IPS-18a (cell line): ENCODE measurements around the gene LY6G6D.

Experiments used
- H3K27ac ChIP-seq: one replicate; pipeline ENCODE4 v1.5.1; 2013; ENCODE audit warnings: low read length
- H3K27me3 ChIP-seq: one replicate; pipeline ENCODE4 v1.6.1; 2013; ENCODE audit warnings: mild to moderate bottlenecking, low read length; ENCODE audit not compliant: control insufficient read depth, insufficient read depth
- H3K36me3 ChIP-seq: one replicate; pipeline ENCODE4 v1.6.1; 2013; ENCODE audit warnings: low read depth, low read length; ENCODE audit not compliant: control insufficient read depth
- H3K4me1 ChIP-seq: one replicate; pipeline ENCODE4 v1.6.1; 2013; ENCODE audit warnings: low read depth, low read length; ENCODE audit not compliant: control insufficient read depth
- H3K4me3 ChIP-seq: one replicate; pipeline ENCODE4 v1.5.1; 2013; ENCODE audit warnings: low read length
- H3K9ac ChIP-seq: one replicate; pipeline ENCODE4 v1.6.1; 2013; ENCODE audit warnings: mild to moderate bottlenecking, low read length, moderate library complexity
- H3K9me3 ChIP-seq: one replicate; pipeline ENCODE4 v1.6.1; 2013; ENCODE audit warnings: low read depth, low read length; ENCODE audit not compliant: control insufficient read depth

The LY6G6D gene

DNA sequence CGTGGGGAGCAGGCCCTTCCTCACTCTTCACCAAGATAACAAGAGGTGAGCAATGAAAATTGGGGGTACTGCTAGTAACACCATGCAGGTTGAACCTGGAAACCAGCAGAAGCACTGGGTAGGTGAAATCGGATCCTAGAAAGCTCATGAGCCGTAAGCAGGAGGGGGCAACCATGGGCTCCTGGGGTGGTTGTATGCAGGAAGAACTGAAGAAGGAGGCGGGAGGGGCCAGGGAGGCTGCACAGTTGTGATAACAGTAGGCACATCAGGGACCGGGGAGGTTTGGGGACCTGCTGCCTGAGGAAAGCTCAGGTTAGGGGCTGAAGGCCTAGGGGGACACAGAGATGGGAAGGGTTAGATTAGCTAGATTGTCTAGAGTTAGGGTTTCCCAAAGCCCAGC lies 28.7 kb upstream of the LY6G6D start:
- H3K27me3 ChIP-seq = peaks cover 15% of the 10 kb centered on the region
- H3K9ac ChIP-seq = no peak overlapping the region
- H3K4me1 ChIP-seq = peaks cover 5% of the 10 kb centered on the region

DNA sequence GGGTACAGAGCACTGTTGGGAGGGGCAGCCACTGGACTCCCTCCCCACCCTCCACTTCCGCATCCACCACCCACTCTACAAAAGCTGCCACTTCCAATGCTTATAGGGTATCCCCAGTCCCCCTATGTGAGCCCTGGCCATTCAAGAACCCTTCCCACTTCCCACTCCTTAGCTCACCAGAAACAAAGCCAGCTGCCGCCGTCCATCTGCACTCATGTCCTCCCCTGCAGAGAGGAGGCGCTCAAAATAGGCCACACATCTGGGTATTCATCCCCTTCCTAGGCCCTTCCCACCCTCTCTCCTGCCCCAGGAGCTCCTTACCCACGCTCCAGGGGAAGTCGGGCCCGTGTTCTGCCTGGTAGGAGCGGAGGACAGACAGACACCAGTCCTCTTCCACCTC lies 27.8 kb upstream of the LY6G6D start:
- Histone ChIP-seq H3K9me3 (no peaks in the 10 kb centered on the region), H3K4me3 (no peak overlapping the region), H3K4me1 (peaks cover 5% of the 10 kb centered on the region), H3K36me3 (peaks cover 2% of the 10 kb centered on the region), H3K27ac (no peak overlapping the region), H3K27me3 (peaks cover 6% of the 10 kb centered on the region), H3K9ac (no peak overlapping the region)

More for the DNA sequence above, 28.7 kb upstream of the LY6G6D start:
- H3K36me3 ChIP-seq = peaks cover 2% of the 10 kb centered on the region
- no peaks in the 10 kb centered on the region for H3K9me3 ChIP-seq
- H3K27ac ChIP-seq = no peak overlapping the region
- no peak overlapping the region for H3K4me3 ChIP-seq

DNA sequence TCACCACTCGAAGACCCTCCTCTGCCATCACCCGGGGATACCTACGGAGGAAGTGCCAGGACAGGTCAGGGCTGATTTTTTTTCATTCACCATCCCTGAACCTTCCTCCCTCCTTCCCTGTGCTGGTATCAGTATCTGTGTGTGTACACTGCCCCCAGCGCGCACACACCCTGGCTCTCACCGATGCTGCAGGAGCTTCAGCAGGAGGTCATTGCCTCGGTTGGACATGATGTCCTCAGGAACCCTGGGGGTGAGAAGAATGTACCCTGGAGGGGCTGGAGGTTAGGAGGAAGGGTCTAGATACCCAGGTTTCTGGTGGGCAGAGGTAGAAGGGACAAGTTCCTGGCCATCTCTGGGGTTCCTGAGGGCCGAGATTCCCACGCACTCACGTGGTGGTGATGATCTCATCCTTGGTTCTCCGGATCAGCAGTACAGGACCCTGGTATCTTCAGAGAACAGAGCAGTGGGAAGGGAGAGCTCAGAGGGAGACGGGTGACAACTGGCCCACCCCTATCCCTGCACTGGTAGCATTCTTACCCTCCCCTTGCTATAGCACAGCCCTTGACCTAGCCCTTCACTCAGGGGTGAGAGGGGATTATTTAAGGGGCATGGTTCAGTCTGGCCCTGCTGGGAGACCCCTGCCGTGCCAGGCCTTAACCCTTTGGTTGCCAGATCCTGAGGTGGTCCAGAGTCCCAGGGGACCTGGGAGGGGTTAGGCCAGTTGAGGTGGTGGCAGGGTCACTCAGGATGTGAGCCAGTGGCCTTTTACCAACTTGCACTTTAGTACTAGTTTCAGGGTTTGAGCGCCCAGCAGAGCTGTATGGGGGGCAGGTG lies 27.1 kb upstream of the LY6G6D start:
- H3K36me3 ChIP-seq = peaks cover 3% of the 10 kb centered on the region

DNA sequence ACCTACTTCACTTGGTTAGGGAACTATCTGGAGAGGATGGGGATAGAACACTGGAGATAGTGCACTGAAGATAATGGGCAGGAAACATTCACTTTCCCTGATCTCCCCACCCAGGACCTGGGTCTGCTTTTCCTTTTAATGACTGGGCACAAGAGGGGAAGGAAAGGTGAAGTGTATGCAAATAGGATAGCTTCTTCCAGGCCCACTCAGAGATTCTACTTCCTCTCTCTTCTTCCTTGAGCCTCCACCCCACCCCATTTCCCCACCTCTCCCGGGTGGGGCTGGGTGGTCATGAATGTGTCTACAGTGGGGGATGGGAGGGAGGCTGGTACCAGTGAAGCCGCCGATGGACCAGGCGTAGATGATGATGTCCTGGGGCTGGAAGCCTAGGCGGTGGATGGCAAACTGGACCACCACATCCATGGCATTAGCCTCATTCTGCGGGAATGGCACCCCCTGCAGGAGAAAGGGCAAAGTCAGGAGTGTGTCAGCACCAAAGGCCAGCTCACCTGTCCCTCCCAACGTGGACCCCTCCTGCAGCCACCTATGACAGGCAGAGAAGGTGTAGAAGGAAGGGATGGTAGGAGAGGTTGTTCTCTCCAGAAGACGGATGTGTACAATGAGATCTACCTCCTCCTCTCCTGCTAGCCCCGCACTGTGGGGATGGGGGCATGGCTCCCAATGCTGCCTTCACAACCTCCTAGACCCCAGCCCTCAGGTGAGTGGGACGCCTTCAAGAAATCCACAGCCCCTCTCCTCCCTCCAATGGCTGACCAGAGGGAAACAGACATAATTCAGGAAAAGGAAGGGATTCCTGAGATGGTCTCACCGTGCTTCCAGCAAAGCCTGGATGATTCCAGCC lies 25.7 kb upstream of the LY6G6D start:
- Histone ChIP-seq H3K4me3 (no peak overlapping the region), H3K9me3 (no peaks in the 10 kb centered on the region), H3K36me3 (peaks cover 5% of the 10 kb centered on the region), H3K27me3 (no peaks in the 10 kb centered on the region), H3K9ac (no peak overlapping the region), H3K27ac (no peak overlapping the region), H3K4me1 (no peaks in the 10 kb centered on the region)

More for the DNA sequence above, 27.1 kb upstream of the LY6G6D start:
- Histone ChIP-seq H3K9ac (no peak overlapping the region), H3K4me3 (no peak overlapping the region), H3K9me3 (no peaks in the 10 kb centered on the region), H3K27me3 (no peaks in the 10 kb centered on the region), H3K27ac (no peak overlapping the region), H3K4me1 (peaks cover 5% of the 10 kb centered on the region)

DNA sequence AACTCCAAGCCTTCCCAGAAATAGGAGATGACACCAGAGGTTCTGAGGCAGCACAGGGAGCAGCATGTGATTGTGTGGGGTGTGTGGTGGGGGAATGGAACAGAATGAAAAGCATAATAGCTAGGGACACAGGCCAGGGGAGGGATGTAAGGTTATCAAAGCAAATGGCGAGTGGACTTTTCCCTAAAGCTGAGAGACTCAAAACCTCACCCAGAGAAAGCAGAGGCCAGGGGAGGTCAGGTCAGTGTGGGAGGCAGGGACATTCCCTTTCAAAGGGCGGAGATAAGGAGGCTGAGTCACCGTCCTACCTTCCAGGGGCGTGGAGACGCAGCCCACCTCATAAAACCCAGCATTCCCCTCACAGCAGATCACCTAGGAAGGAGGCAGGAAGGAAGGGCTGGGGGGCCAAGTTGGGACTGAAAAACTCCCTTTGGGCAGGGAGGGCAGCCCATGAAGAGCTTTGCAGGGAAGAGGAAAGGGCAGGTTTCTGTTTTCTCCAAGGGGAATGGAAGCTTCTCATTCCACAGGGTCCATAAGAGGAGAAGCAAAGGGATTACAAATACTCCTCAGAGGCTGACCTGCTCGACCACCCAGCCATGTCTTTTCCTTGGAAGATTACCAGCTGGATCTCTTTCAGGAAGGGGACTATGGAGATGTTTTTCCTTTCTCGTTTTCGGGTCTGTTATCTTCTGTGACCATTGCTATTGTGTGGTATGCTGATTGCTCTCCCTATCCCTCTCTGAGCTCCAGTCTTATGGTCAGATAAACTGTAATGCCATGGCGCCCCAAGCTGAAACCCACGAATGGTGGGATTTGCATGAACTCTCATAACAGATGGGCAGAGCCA lies 24.7 kb upstream of the LY6G6D start:
- H3K4me3 ChIP-seq = no peak overlapping the region
- no peak overlapping the region for H3K9ac ChIP-seq
- no peaks in the 10 kb centered on the region for H3K27me3 ChIP-seq
- no peak overlapping the region for H3K27ac ChIP-seq
- H3K4me1 ChIP-seq = no peaks in the 10 kb centered on the region
- no peaks in the 10 kb centered on the region for H3K9me3 ChIP-seq
- H3K36me3 ChIP-seq = peaks cover 12% of the 10 kb centered on the region

DNA sequence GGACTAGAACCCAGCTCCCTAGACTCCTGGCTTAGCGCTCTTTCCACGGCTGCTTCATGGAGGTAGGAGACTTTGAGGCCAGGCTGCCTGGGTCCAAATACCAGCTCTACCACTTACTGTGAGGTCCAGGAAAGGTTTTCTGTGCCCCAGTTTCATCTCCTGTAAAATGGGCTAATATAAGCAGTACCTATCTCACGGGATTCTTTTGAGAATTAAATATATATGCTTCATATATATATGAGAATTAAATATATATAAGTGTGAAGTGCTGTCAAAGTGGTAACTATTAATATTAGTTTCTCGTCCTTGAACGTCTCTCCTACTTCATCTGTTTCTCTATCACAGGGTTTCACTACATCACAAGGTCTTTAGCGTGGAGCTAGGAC lies 24.1 kb upstream of the LY6G6D start:
- Histone ChIP-seq H3K27me3 (no peaks in the 10 kb centered on the region), H3K4me3 (no peak overlapping the region), H3K9ac (no peak overlapping the region), H3K27ac (no peak overlapping the region), H3K36me3 (peaks cover 12% of the 10 kb centered on the region), H3K4me1 (no peaks in the 10 kb centered on the region), H3K9me3 (no peaks in the 10 kb centered on the region)

DNA sequence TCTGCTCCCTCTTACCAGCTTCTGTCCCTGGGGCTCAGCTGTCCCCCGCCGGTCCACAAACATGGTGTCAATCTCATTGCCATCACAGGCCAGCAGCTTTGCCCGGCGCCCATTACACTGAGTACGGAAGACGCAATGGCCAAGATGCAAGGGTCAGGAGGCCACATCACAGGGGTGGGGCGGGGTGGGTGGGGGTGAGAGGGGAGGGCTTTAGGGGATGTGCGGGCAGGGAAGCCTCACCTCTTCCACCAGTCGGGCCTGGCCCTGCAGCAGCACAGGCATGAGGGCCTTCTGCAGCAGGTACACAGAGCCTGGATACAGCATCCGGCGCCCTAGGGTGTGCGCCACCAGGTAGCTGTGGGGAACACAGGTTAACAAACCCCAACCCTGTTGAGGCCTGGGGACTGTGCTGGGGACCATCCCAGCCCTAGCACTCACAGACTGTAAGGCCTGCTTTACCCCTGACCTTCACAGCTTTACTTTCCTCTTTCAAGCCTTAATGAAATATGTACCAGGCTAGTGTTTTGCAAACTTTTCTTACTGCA lies 23.5 kb upstream of the LY6G6D start:
- Histone ChIP-seq H3K27me3 (no peaks in the 10 kb centered on the region), H3K9ac (no peak overlapping the region), H3K4me1 (no peaks in the 10 kb centered on the region), H3K27ac (no peak overlapping the region), H3K4me3 (no peak overlapping the region), H3K36me3 (peaks cover 14% of the 10 kb centered on the region), H3K9me3 (no peaks in the 10 kb centered on the region)

DNA sequence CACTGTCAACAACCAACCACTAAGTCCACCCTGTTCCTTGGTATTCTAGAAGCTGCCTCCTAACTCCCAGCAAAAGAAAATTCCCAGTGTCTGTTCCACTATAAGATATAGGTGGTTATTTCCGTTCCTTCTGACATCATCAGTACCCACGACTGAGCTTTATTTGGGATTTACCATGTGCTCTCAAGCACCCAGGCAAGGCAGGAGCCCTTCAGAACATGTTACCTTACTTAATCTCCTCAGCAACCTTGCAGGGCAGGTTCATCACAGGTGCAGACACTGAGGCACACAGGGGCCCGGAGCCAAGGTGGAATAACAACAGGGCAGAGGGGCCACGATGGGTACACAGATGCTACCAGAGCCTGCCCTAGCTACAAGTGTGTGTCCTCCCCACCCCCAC lies 22.8 kb upstream of the LY6G6D start:
- Histone ChIP-seq H3K9me3 (no peaks in the 10 kb centered on the region), H3K4me3 (no peak overlapping the region), H3K36me3 (peaks cover 16% of the 10 kb centered on the region), H3K4me1 (no peaks in the 10 kb centered on the region), H3K27me3 (no peaks in the 10 kb centered on the region), H3K27ac (no peak overlapping the region), H3K9ac (no peak overlapping the region)

DNA sequence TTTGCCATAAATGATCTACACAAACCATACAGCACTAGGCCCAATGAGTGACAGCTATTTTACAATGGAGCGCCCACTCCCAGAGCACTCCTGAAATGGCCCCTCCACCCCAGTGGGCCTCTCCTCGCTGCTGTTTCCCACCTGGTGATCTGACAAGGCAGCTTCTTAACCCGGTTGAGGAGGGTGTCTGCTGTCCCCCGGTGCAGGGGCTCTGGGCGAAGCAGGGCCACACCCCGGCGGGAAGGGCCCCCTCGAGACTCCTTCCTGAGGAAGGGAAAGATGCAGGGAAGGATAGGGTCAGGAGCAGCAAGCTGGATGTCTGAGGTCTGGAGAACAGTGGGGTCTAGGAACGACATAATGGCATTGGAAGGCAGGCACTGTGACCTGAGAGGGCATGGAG lies 22.3 kb upstream of the LY6G6D start:
- Histone ChIP-seq H3K4me1 (no peaks in the 10 kb centered on the region), H3K27me3 (no peaks in the 10 kb centered on the region), H3K9me3 (no peaks in the 10 kb centered on the region), H3K4me3 (no peak overlapping the region), H3K27ac (no peak overlapping the region), H3K36me3 (peaks cover 16% of the 10 kb centered on the region), H3K9ac (no peak overlapping the region)

DNA sequence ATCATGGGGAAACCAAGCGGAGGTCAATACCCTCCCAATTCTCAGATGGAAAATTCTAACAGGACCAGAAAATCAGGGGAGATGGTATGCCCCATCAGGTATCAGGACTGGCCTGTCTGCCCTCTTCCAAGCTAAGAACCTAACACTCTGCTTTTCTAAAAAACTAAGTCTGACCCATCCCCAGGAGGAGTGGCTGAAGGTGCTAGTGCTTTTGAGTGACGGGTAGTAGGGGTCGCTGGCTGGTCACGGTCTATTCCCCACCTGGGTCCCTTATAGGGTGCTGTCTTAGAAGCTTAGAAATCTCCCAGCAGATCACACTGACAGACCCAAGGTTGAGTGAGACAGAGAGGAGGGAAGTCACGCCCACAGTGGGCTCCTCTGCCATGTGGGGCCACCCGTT lies 21.6 kb upstream of the LY6G6D start:
- Histone ChIP-seq H3K4me3 (no peak overlapping the region), H3K27me3 (no peaks in the 10 kb centered on the region), H3K9me3 (no peaks in the 10 kb centered on the region), H3K27ac (no peak overlapping the region), H3K4me1 (no peaks in the 10 kb centered on the region), H3K36me3 (peaks cover 16% of the 10 kb centered on the region), H3K9ac (no peak overlapping the region)

DNA sequence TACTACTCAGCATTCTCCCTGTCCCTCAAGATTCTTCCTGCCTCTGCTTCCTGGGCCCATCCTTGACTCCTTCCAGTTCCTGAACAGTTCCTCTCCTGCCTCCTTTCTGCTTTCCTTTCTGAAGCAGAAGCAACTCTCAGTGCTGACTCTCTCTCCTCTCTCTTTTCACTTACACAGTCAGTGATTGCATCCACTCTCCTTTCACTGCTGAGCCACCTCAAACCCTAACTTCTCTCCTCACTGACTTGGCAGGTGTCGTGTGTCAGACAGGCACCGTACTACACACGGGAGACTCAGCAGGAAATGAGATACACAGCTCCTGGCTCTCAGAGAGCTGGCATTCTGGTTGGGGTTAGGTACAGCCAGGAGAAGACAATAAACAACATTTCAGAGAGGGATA lies 17.6 kb upstream of the LY6G6D start:
- peaks cover 13% of the 10 kb centered on the region for H3K36me3 ChIP-seq

More for the DNA sequence above, 17.6 kb upstream of the LY6G6D start:
- no peaks in the 10 kb centered on the region for H3K4me1 ChIP-seq
- H3K9ac ChIP-seq = no peak overlapping the region
- no peaks in the 10 kb centered on the region for H3K27me3 ChIP-seq
- H3K4me3 ChIP-seq = no peak overlapping the region
- no peaks in the 10 kb centered on the region for H3K9me3 ChIP-seq
- H3K27ac ChIP-seq = no peak overlapping the region
